ENCODE measurements around the gene NUP50.

The NUP50 gene

DNA sequence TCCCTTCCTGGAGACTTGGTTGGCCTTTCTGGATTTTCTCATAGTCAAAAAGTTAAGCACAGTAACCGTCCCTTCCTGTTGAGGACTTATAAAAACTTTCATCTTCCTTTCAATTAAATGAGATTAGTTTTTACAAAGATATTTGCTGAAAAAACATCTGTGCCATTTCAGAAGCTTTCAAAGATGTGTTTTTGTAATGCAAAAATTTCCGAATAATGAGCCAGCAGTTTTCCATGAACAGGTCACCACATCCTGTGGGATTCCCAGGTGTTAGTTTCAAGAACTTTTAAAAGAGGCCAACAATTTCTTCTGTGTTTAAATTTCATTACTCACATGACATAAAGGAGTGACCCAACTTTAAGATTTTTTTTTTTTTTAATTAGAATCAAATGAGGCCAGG, 18.0 kb downstream of the NUP50 start:
- TF ChIP-seq PPARA (CRISPR knock-in tag; IDR thresholded peaks at IDR 0.05; ENCODE audit: borderline replicate concordance) (no peak), ESRRG (CRISPR knock-in tag; IDR thresholded peaks at IDR 0.05) (no peak), TOX (CRISPR knock-in tag; IDR thresholded peaks at IDR 0.05; ENCODE audit: borderline replicate concordance) (no peak)
- ATAC-seq, result no peak

GRCh38 chr22:45183974-45184373, 20.2 kb downstream of the NUP50 start:
- TF ChIP-seq ARNTL (CRISPR knock-in tag; IDR thresholded peaks at IDR 0.05; ENCODE audit: borderline replicate concordance, low read depth) (no peak), SNAI2 (CRISPR knock-in tag; IDR thresholded peaks at IDR 0.05) (no peak), TCF4 (CRISPR knock-in tag; IDR thresholded peaks at IDR 0.05; ENCODE audit: borderline replicate concordance) (no peak), ESRRG (CRISPR knock-in tag; IDR thresholded peaks at IDR 0.05) (no peak), ZFP30 (CRISPR knock-in tag; IDR thresholded peaks at IDR 0.05) (no peak), ZNF565 (CRISPR knock-in tag; conservative IDR thresholded peaks at IDR 0.05; ENCODE audit: low read depth) (no peak), ZC3H10 (CRISPR knock-in tag; IDR thresholded peaks at IDR 0.05) (no peak), TOX (CRISPR knock-in tag; IDR thresholded peaks at IDR 0.05; ENCODE audit: borderline replicate concordance) (no peak), PPARA (CRISPR knock-in tag; IDR thresholded peaks at IDR 0.05; ENCODE audit: borderline replicate concordance) (no peak), ZNF8 (CRISPR knock-in tag; IDR thresholded peaks at IDR 0.05) (no peak), CSDC2 (CRISPR knock-in tag; IDR thresholded peaks at IDR 0.05) (no peak), CREB5 (CRISPR knock-in tag; IDR thresholded peaks at IDR 0.05; ENCODE audit: low read depth) (no peak), ZFP3 (CRISPR knock-in tag; IDR thresholded peaks at IDR 0.05) (no peak), PATZ1 (CRISPR knock-in tag; IDR thresholded peaks at IDR 0.05; ENCODE audit: borderline replicate concordance) (no peak)
- TF ChIP-seq, protein P1, sequence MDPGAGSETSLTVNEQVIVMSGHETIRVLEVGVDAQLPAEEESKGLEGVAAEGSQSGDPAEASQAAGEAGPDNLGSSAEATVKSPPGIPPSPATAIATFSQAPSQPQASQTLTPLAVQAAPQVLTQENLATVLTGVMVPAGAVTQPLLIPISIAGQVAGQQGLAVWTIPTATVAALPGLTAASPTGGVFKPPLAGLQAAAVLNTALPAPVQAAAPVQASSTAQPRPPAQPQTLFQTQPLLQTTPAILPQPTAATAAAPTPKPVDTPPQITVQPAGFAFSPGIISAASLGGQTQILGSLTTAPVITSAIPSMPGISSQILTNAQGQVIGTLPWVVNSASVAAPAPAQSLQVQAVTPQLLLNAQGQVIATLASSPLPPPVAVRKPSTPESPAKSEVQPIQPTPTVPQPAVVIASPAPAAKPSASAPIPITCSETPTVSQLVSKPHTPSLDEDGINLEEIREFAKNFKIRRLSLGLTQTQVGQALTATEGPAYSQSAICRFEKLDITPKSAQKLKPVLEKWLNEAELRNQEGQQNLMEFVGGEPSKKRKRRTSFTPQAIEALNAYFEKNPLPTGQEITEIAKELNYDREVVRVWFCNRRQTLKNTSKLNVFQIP (CRISPR knock-in tag; IDR thresholded peaks at IDR 0.05; ENCODE audit: borderline replicate concordance, low read depth), result no peak
- TF ChIP-seq, protein P2, sequence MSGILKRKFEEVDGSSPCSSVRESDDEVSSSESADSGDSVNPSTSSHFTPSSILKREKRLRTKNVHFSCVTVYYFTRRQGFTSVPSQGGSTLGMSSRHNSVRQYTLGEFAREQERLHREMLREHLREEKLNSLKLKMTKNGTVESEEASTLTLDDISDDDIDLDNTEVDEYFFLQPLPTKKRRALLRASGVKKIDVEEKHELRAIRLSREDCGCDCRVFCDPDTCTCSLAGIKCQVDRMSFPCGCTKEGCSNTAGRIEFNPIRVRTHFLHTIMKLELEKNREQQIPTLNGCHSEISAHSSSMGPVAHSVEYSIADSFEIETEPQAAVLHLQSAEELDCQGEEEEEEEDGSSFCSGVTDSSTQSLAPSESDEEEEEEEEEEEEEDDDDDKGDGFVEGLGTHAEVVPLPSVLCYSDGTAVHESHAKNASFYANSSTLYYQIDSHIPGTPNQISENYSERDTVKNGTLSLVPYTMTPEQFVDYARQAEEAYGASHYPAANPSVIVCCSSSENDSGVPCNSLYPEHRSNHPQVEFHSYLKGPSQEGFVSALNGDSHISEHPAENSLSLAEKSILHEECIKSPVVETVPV (CRISPR knock-in tag; IDR thresholded peaks at IDR 0.05), result no peak
- ATAC-seq, result no peak

GRCh38 chr22:45185718-45186514, 22.2 kb downstream of the NUP50 start:
- ATAC-seq, result no peak
- TF ChIP-seq, protein P1 (CRISPR knock-in tag; IDR thresholded peaks at IDR 0.05; ENCODE audit: borderline replicate concordance, low read depth), result no peak
- no peak for TF ChIP-seq BACH2 (CRISPR knock-in tag; IDR thresholded peaks at IDR 0.05; ENCODE audit: borderline replicate concordance)
- TF ChIP-seq TOX (CRISPR knock-in tag; IDR thresholded peaks at IDR 0.05; ENCODE audit: borderline replicate concordance), result no peak
- TF ChIP-seq PPARA (CRISPR knock-in tag; IDR thresholded peaks at IDR 0.05; ENCODE audit: borderline replicate concordance), result no peak
- TF ChIP-seq ZC3H10 (CRISPR knock-in tag; IDR thresholded peaks at IDR 0.05), result no peak
- TF ChIP-seq ZFP3 (CRISPR knock-in tag; IDR thresholded peaks at IDR 0.05), result no peak

DNA sequence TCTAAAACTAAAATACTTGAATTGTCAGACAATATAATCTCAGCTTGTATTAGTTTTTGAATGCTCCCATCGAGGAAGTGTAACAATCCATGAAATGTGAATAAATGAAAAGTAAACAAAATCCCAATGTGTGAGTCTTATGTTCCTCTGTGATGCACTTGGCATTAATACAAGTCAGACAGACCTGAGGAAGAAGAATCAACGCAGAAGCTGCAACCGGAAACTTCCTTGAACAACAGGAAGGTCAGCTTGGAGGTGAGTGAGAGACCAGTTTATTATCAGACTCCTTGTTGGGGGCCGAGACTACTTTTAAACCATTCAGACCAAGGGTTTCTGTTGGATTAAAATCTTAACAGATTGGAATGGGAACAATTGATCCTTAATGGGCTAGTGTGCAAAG, 24.2 kb downstream of the NUP50 start:
- no peak for ATAC-seq
- no peak for TF ChIP-seq OSR1 (CRISPR knock-in tag; IDR thresholded peaks at IDR 0.05)
- no peak for TF ChIP-seq ARNTL (CRISPR knock-in tag; IDR thresholded peaks at IDR 0.05; ENCODE audit: borderline replicate concordance, low read depth)
- no peak for TF ChIP-seq CSDC2 (CRISPR knock-in tag; IDR thresholded peaks at IDR 0.05)
- no peak for TF ChIP-seq BACH2 (CRISPR knock-in tag; IDR thresholded peaks at IDR 0.05; ENCODE audit: borderline replicate concordance)
- TF ChIP-seq RARB (CRISPR knock-in tag; IDR thresholded peaks at IDR 0.05), result no peak
- TF ChIP-seq, protein P3, sequence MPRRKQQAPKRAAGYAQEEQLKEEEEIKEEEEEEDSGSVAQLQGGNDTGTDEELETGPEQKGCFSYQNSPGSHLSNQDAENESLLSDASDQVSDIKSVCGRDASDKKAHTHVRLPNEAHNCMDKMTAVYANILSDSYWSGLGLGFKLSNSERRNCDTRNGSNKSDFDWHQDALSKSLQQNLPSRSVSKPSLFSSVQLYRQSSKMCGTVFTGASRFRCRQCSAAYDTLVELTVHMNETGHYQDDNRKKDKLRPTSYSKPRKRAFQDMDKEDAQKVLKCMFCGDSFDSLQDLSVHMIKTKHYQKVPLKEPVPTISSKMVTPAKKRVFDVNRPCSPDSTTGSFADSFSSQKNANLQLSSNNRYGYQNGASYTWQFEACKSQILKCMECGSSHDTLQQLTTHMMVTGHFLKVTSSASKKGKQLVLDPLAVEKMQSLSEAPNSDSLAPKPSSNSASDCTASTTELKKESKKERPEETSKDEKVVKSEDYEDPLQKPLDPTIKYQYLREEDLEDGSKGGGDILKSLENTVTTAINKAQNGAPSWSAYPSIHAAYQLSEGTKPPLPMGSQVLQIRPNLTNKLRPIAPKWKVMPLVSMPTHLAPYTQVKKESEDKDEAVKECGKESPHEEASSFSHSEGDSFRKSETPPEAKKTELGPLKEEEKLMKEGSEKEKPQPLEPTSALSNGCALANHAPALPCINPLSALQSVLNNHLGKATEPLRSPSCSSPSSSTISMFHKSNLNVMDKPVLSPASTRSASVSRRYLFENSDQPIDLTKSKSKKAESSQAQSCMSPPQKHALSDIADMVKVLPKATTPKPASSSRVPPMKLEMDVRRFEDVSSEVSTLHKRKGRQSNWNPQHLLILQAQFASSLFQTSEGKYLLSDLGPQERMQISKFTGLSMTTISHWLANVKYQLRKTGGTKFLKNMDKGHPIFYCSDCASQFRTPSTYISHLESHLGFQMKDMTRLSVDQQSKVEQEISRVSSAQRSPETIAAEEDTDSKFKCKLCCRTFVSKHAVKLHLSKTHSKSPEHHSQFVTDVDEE (CRISPR knock-in tag; IDR thresholded peaks at IDR 0.05), result no peak
- TF ChIP-seq PPARA (CRISPR knock-in tag; IDR thresholded peaks at IDR 0.05; ENCODE audit: borderline replicate concordance), result no peak
- no peak for TF ChIP-seq ESRRG (CRISPR knock-in tag; IDR thresholded peaks at IDR 0.05)
- TF ChIP-seq ZNF70 (CRISPR knock-in tag; IDR thresholded peaks at IDR 0.05), result no peak
- TF ChIP-seq, protein P2 (CRISPR knock-in tag; IDR thresholded peaks at IDR 0.05), result no peak
- TF ChIP-seq TOX (CRISPR knock-in tag; IDR thresholded peaks at IDR 0.05; ENCODE audit: borderline replicate concordance), result no peak
- TF ChIP-seq ZFP30 (CRISPR knock-in tag; IDR thresholded peaks at IDR 0.05), result no peak
